ENCODE results near the gene PRKCH.

DNA sequence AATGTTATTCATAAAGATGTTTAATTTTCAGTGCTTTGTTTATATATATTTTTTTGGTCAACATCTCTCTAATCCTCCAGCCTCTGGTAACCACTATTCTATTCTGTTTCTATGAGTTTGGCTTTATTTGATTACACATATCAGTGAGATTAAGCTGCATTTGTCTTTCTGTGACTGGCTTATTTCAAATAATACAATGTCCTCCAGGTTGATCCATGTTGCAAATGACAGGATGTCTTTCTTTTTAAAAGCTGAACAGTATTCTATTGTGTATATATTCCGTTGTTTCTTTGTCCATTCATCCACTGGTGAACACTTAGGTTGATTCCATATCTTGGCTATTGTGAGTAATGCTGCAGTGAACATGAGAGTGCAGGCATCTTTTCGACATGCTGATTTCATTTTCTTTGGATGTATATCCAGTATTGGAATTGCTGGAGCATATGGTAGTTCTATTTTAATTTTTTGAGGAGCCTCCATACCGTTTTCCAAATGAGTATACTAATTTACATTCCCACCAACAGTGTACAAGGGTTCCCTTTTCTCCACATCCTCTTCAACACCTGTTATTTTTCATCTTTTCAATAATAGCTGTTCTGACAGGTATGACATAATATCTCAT, 142.4 kb downstream of the PRKCH start:
- TF ChIP-seq, protein P1, sequence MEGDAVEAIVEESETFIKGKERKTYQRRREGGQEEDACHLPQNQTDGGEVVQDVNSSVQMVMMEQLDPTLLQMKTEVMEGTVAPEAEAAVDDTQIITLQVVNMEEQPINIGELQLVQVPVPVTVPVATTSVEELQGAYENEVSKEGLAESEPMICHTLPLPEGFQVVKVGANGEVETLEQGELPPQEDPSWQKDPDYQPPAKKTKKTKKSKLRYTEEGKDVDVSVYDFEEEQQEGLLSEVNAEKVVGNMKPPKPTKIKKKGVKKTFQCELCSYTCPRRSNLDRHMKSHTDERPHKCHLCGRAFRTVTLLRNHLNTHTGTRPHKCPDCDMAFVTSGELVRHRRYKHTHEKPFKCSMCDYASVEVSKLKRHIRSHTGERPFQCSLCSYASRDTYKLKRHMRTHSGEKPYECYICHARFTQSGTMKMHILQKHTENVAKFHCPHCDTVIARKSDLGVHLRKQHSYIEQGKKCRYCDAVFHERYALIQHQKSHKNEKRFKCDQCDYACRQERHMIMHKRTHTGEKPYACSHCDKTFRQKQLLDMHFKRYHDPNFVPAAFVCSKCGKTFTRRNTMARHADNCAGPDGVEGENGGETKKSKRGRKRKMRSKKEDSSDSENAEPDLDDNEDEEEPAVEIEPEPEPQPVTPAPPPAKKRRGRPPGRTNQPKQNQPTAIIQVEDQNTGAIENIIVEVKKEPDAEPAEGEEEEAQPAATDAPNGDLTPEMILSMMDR (IDR thresholded peaks at IDR 0.05), result no peak
- TF ChIP-seq POLR2A (IDR thresholded peaks at IDR 0.05), result no peak
